K562 (cell line): Measurements from ENCODE around the gene TRA2B. TPM values are rescaled to one million over a fixed set of nuclear protein-coding genes. Genes with fewer than 3 reads are reported as not detected.

Experiments
- BCOR ChIP-seq: fragments of 450-650 bp; IDR thresholded peaks from 2 replicates; pipeline ENCODE4 v1.6.1; 2016
- DIDO1 ChIP-seq: fragments of 450-650 bp; IDR thresholded peaks from 2 replicates; pipeline ENCODE4 v1.6.1; 2016; ENCODE audit warnings: low read depth, missing biosample characterization, missing genetic modification characterization
- FOXK1 ChIP-seq: sonication (generic); formaldehyde crosslinking; IDR thresholded peaks from 2 replicates; pipeline ENCODE4 v1.8.0; 2022; ENCODE audit warnings: missing genetic modification reagents, mild to moderate bottlenecking, borderline replicate concordance
- FOXO4 ChIP-seq: fragments of 450-650 bp; formaldehyde crosslinking; IDR thresholded peaks from 2 replicates; pipeline ENCODE4 v1.4.0; 2020; ENCODE audit warnings: mild to moderate bottlenecking, moderate library complexity
- HDAC3 ChIP-seq: fragments of 450-650 bp; IDR thresholded peaks from 2 replicates; pipeline ENCODE4 v1.6.1; 2018; ENCODE audit warnings: borderline replicate concordance, mild to moderate bottlenecking, moderate library complexity; ENCODE audit not compliant: partially characterized antibody
- MCM5 ChIP-seq: fragments of 450-650 bp; IDR thresholded peaks from 2 replicates; pipeline ENCODE4 v1.6.1; 2016; ENCODE audit warnings: low read depth
- NKRF ChIP-seq: fragments of 450-650 bp; IDR thresholded peaks from 2 replicates; pipeline ENCODE4 v1.6.1; 2016; ENCODE audit warnings: borderline replicate concordance
- NR2F6 ChIP-seq: fragments of 450-650 bp; formaldehyde crosslinking; IDR thresholded peaks from 2 replicates; pipeline ENCODE4 v1.4.0; 2020; ENCODE audit warnings: mild to moderate bottlenecking
- RCOR1 ChIP-seq, 2 experiments: IDR thresholded peaks; 2 replicates each; pipeline ENCODE4 v1.6.1; 2012; ENCODE audit warnings: low read depth in 2 of 2, low read length in 2 of 2, borderline replicate concordance in 1 of 2, improper control_type of control experiment in 1 of 2
- SAFB ChIP-seq: fragments of 200-400 bp; formaldehyde crosslinking; IDR thresholded peaks from 2 replicates; pipeline ENCODE4 v1.6.1; 2017; ENCODE audit warnings: low read depth, low read length, borderline replicate concordance
- THRB ChIP-seq: fragments of 450-650 bp; formaldehyde crosslinking; conservative IDR thresholded peaks from 2 replicates; pipeline ENCODE4 v1.4.0; 2022; ENCODE audit warnings: mild to moderate bottlenecking, missing genetic modification characterization
- ZNF592 ChIP-seq: fragments of 450-650 bp; IDR thresholded peaks from 2 replicates; pipeline ENCODE4 v1.6.1; 2017; ENCODE audit warnings: antibody characterized with exemption, mild to moderate bottlenecking
- polyA plus RNA-seq, 8 experiments: library from polyadenylated mRNA; depleted of rRNA in 4 of 8; stranded (reverse) in 5 of 8; unstranded in 3 of 8; fragments of >200 nt; fragmentation: Nextera tagmentation in 2 of 8; fragmentation: Illumina TruSeq in 1 of 8; extraction: Ambion mirVana in 2 of 8; extraction: Trizol in 1 of 8; gene quantifications; 2 replicates each; pipeline versions ENCODE4 v1.2.1 to v1.2.3, GENCODE V29; 2011 to 2014; ENCODE audit warnings: inconsistent platforms in 1 of 8, missing spikeins in 1 of 8
- total RNA-seq, 7 experiments: library from RNA; depleted of rRNA in 6 of 7; stranded (reverse); fragments of >200 nt in 6 of 7; fragmentation: Illumina TruSeq in 2 of 7; extraction: Trizol in 2 of 7; gene quantifications; 2 replicates each; pipeline versions ENCODE4 v1.2.1 to v1.2.3, GENCODE V29; 2011 to 2021; ENCODE audit warnings: low replicate concordance in 1 of 7
- TF ChIP-seq, protein P1 (sequence below), 2 experiments: fragments of 200-800 bp in 1 of 2; sonication (Bioruptor generic) in 1 of 2; sonication (generic) in 1 of 2; formaldehyde crosslinking in 1 of 2; IDR thresholded peaks in 1 of 2; conservative IDR thresholded peaks in 1 of 2; 2 replicates each; pipeline versions ENCODE4 v1.5.0 to v1.6.1; 2016 to 2020; ENCODE audit warnings: missing compliant biosample characterization in 1 of 2, missing genetic modification characterization in 1 of 2, missing genetic modification reagents in 1 of 2

Gene TRA2B
- total and polyA plus RNA-seq, 9 of the 15 experiments (the other 6 are each of a cell fraction or from before 2014, with no cell fraction given), result 105 to 411 (median 278) TPM

- TF ChIP-seq FOXK1 (CRISPR knock-in tag) (peak; percentile 52; the same call in 1 of the 2 replicates), HDAC3 (no peak), NKRF (peak; percentile 48; the same call in 1 of the 2 replicates), MCM5 (no peak), THRB (CRISPR knock-in tag) (no peak), RCOR1 (IDR thresholded peaks at IDR 0.05; ENCODE audit: borderline replicate concordance in 1 of 2, low read depth in 2 of 2, low read length in 2 of 2) (peak in 1 of 2 experiments; percentile 23; a peak in 1 of 4 replicates), SAFB (no peak), BCOR (0 out of 2 replicates have a peak, but pooled peaks have one; percentile 20), NR2F6 (CRISPR knock-in tag) (no peak), ZNF592 (peak; percentile 57; the same call in 1 of the 2 replicates), FOXO4 (CRISPR knock-in tag) (no peak), DIDO1 (0 out of 2 replicates have a peak, but pooled peaks have one; percentile 16)
- TF ChIP-seq, protein P1, sequence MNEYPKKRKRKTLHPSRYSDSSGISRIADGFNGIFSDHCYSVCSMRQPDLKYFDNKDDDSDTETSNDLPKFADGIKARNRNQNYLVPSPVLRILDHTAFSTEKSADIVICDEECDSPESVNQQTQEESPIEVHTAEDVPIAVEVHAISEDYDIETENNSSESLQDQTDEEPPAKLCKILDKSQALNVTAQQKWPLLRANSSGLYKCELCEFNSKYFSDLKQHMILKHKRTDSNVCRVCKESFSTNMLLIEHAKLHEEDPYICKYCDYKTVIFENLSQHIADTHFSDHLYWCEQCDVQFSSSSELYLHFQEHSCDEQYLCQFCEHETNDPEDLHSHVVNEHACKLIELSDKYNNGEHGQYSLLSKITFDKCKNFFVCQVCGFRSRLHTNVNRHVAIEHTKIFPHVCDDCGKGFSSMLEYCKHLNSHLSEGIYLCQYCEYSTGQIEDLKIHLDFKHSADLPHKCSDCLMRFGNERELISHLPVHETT (CRISPR knock-in tag; conservative IDR thresholded peaks at IDR 0.05 in 1 of 2, IDR thresholded peaks at IDR 0.05 in 1 of 2), result peak in 1 of 2 experiments; percentile 81; a peak in 2 of 4 replicates
Measured at GRCh38 chr3:185936814-185937688, 763 bp downstream of the TRA2B start (continued).
